GM12874 (cell line): ENCODE data around the gene KISS1.

ENCODE experiments used
- TF ChIP-seq, protein P1 (sequence below): IDR thresholded peaks from 2 replicates; pipeline ENCODE4 v1.5.1; 2011; ENCODE audit warnings: low read depth, mild to moderate bottlenecking, control low read depth, low read length, moderate library complexity; ENCODE audit not compliant: insufficient read depth

KISS1 gene

GRCh38 chr1:204171751-204172178 lies 24.5 kb downstream of the KISS1 start:
- TF ChIP-seq, protein P1, sequence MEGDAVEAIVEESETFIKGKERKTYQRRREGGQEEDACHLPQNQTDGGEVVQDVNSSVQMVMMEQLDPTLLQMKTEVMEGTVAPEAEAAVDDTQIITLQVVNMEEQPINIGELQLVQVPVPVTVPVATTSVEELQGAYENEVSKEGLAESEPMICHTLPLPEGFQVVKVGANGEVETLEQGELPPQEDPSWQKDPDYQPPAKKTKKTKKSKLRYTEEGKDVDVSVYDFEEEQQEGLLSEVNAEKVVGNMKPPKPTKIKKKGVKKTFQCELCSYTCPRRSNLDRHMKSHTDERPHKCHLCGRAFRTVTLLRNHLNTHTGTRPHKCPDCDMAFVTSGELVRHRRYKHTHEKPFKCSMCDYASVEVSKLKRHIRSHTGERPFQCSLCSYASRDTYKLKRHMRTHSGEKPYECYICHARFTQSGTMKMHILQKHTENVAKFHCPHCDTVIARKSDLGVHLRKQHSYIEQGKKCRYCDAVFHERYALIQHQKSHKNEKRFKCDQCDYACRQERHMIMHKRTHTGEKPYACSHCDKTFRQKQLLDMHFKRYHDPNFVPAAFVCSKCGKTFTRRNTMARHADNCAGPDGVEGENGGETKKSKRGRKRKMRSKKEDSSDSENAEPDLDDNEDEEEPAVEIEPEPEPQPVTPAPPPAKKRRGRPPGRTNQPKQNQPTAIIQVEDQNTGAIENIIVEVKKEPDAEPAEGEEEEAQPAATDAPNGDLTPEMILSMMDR = no peak

DNA sequence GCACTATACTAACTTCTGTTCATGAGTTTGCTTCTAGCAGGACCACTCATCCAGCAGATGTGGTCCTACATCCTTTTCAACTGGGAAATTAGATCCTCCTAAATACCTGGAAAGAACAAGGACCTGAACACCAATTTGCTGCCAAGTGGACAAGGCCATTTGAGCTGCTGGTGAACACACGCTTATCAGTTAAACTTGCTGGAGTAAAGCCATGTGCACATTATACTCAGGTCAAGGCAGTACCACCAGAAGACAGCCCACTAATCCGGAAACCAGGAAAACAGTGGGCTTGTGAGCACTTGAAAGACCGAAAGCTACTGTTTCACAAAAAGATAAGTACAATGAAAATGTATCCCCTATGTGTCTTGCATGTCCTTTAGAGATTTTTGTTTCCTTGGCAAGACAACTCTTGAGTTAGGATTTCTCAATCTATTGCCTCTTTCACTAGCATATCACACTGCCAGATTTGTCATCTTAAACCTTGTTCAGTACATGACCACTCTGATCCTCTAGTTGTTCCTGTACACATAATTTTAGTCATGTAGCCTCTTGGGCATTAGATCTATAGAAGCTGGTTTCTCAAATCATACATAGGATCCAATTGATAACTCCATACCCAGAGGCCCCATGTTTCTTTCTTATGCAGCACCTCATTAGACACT lies 25.7 kb downstream of the KISS1 start:
- TF ChIP-seq, protein P1 = no peak

- TF ChIP-seq, protein P1 = no peak
Measured at GRCh38 chr1:204169858-204170257, 26.4 kb downstream of the KISS1 start.

GRCh38 chr1:204167730-204168129 lies 28.6 kb downstream of the KISS1 start:
- TF ChIP-seq, protein P1 = no peak

DNA sequence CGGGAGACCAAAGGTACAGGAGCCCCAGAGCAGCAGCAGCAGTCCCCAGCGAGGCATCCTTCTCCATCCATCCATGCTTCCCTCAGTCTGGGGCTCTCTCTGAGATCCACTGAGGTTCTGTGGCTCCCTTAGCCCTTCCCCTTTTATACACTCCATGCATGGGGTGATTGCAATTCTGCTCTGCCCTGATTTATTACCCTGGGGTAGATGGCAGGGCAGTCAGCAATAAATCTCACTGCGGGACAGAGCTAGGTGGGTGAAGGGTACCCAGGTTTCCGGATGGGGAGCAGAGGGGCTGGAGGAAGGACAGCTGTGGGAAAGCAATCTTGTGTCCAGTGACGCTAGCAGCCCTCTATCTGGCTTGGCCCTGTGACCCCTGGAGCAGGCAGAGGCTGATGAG lies 30.1 kb downstream of the KISS1 start, which contains the start of gene REN:
TSS of gene REN (minus strand) at position 119 of the 400 bp plus-strand sequence. CDS start at position 75, 44 bp downstream.
- TF ChIP-seq, protein P1 = no peak

DNA sequence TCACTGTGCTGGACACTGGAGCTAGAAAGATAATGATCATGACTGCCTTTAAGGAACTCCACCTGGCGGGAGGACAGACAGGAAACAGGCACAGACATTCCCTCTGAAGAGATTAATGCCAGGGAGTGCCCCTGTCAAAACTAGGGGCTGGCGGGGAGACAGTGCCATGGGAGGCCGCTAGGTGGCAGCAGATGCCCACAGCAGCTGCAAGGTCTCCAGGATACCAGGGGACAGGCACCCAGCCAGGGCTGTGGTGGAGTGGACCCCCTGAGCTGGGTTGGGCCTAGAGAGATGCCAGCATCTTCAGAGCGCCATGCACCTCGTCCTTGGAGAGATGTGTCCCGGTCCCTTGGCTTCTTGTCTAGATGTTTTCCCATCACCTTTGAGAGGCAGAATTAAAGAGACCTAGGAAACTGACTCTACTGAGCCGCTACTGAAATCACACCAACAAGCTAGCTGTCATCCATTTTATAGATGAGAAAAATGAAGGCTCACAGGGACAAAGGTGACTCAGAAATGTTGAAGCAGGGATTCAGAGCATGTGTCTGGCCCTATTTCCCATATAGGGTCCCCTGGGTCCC lies 33.7 kb downstream of the KISS1 start:
- TF ChIP-seq, protein P1 = peak; percentile 98

DNA sequence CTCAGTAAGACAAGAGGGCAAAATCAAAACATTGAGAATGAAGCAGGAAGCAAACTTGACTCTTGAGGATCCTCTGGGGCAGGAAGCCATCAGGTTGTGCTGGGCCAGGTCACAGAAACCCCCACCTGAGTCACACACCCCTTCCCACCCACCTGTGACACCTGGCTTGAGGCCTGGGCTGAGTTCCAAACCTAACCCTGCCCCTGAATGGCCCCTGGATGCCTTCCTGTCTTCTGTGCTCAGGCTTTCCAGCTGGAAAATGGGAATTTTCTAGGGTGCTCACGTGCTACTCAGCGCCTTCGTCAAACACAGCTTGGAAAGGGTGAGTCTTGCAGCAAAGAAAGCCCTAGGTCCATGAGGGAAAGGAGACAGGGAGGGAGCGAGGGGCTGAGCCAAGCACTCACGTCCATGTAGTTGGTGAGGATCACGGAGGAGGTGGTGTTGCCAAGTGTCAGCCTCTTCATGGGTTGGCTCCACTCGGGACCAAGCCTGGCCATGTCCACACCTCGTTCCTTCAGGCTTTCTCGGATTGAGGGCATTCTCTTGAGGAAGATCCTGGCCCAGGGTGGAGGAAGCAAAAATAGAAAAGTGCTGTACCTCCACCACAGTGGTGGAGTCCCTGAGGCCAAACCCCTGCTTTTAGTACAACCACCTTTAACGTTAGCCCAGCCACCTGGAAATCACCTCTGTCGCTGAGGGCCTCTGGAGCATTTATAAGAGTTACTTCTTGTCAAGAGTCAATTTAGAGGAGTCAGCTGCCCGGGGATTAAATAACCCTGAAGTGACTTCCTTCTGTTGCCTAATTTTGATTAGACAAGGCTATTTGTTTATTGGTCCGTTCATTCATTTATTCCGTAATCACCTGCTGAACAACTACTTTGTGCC lies 34.4 kb downstream of the KISS1 start:
- TF ChIP-seq, protein P1 = no peak
